Left renal pelvis (tissue), 4 donors: ENCODE measurements around the gene TAS1R3. TPM values are rescaled to one million over a fixed set of nuclear protein-coding genes. Genes with fewer than 3 reads are reported as not detected.

Experiments used
- DNase-seq, 4 donors: peaks; one replicate each; pipeline ENCODE4 v3.0.0-alpha.2; 2013; ENCODE audit warnings: low read depth in 4 of 4, low spot score in 3 of 4
- polyA plus RNA-seq, 4 donors: library from polyadenylated mRNA; unstranded; fragments of 120-200 nt; gene quantifications; one replicate each; pipeline ENCODE4 v1.2.1, GENCODE V29; 2013; ENCODE audit not compliant: insufficient read length in 4 of 4

TAS1R3 gene
- polyA plus RNA-seq, 4 donors: 0.24 to 0.45 (median 0.37) TPM

DNA sequence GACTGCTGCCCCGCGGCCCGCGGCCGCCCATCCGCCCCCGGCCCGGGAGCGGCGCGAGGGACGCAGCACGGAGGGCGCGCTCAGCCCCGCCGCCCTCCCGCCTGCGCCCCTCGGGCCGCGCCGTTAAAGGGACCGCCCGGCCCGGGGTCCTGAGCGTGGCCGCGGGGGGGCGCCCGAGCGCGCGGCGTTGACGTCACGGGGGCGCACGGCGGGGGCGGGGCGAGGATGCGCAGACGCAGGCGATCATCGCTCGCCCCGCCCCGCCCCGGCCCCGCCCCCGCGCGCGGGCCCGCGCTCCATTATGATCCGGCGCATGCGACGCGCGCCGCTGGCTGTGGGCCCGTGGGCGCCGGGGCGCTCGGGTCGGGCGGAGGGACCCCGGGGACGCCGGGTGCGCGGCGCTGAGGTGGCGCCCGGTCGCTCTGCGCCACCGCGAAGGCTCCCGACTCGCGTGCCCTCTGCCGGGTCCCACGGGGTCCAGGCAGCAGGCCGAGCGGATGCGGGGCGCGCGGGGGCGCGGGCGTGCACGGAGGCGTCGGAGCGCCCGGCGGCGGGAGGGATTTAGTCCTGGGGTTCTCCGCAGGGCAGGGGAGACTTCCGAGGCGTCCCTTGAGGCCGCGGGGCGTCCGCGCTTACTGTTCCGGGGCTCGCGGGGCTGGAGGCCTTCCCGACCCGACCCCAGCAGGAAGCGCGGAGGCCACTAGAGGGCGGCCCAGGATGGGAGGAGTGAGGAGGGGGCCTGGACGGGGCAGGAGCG lies 18.4 kb downstream of the TAS1R3 start, which contains the start of gene DVL1:
Gene DVL1 (minus strand): TSS at position 163 of the 757 bp plus-strand sequence. CDS start 353 bp downstream, outside the sequence.
- peak in 1 of 4 donors; percentile 70 for DNase-seq

DNA sequence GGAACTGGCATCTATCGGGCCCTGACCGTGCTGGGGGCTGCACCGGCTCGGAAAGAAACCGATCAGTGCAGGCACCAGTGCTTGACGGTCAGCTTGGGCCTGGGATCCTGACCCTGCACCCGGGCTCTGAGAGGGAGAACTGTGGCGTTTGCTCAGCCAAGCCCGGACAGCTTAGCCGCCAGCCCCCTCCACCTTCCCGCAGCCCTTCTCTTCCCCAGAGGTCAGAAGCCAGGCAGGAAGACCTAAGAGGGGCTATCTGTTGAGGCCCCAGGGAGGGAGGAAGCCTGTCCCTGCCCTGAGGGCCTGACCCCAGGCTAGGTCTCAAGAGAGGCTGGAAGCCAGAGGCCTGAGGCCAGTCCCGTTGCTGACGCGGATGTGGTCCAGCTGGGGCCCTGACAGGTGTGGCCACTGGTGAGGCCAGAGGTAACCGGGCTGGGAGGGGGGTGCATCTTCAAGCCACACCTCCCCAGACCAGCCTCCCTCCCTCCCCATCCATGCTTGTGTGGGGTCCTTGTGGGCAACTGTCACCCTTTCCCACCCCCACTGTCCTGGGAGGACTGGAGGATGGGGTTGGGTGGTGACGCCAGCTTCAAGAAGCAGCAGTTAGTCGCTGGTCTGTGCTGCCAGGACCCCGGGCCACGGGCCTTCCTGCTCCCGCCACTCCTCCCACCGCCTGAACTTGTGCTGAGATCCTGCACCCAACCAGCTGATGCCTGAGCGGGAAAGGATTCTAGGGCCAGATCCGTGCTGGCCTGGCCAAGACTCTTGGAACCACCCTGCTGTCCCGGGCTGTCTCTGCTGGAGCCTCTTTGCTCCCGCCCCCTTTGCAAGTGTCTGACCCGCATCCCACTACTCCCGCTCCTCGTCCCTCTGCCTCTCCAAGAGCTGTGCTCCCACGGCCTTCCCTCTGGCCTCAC lies 20.7 kb downstream of the TAS1R3 start:
- no peak for DNase-seq

DNA sequence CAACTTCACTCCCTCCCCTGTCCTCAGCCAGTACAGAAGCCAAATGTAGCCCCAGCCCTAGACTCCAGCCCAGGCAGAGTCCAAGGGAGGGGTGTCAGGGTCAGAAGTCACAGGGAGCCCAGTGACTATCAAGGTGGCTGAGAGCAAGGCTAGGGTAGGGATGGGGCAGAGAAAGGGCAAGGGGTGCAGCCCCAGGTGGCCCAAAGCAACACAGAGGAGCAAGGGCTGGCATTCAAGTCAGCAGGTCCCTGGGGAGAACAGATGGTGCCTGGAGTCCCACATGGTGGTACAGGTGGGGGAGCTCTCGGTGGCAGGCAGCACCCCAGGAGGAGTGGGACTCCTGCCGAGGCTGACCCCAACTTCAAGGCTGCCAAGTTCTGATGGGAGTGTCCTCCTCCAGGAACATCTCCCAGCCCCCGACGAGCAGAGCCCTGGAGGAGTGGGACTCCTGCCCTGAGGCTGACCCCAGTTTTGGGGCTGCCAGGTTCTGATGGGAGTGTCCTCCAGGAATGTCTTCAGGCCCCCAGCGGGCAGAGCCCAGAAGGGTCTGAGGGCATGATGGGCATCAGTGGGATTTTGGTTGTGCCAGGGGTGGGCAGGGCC lies 21.8 kb downstream of the TAS1R3 start:
- DNase-seq: no peak

DNA sequence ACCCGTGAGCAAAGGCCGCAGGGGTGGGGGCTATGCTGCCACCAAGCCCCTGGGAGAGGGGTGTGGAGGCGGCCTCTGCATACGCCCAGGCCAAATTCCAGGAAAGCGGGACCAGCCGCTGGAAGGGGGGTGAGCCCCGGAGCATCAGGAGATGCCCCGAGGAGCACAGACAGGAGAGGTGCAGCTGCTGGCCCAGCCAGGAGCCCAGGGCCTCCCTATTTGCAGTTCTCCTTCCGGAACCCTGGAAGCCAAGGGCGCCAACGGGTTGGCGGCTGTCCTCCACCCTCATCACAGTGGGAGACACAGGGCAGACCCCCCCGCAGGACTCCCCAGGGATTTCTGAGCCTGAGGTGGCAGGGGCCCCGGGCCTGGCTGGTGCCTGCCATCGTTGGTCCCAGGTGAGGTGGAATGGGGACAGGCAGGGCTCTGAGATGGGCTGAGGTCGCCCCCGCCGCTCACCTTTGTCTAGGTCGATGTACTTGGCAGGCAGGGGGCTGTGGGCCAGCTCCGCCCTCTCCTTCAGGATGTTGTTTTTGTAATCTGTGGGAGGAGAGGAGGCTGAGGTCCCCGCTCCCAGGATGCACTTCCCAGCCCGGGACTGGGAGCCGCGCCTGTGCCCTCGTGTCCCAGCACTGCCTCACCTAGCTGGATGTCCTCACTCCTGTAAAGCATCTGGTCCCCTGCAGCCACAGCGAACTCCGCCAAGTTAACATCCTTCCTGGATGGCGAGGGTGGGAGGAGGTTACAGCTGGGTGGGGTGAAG lies 22.5 kb downstream of the TAS1R3 start:
- no peak for DNase-seq

DNA sequence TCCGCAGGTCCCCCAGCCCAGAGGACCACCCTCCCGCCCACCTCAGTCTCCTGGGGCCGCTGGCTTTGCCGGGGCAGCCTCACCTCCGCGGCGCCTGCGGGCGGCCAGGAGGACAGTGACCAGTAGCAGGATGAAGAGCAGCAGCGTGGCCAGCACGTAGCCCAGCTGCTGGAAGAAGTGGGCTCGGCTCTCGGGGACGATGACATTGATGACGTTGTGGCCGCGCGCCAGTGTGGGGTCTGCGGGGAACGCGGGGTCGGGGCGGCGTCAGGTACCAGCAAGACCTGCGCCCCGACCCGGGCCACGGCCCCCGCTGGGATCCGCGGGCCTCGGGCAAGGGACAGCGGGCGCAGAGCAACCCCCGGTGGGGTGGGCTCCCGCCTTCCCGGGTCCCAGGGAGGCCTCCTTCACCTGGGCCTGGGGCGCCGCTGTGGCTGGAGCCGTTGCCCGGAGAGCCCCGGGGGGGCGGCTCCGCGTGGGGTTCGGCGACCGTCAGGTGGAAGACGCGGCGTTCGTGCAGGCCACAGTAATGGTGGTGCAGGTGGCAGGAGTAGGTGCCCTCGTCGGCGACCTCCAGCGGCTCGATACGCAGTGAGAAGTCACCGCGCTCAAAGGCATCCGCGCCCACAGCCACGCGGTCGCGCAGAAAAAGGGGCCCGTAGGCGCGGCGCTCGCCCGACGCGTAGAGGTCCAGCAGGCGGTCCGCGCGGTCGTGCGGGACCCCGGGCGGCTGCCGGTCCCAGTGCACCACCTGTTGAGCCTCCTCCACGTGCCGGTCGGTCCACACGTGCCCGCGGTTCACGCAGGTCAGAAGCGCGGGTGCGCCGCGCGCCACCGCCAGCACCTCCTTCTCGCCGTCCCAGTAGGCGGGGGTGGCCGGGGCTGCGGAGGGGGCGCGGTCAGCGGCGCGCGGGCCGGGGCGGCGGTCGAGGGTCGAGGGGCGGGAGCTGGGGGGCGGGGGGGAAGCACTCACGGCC lies 23.5 kb downstream of the TAS1R3 start:
- no peak for DNase-seq

DNA sequence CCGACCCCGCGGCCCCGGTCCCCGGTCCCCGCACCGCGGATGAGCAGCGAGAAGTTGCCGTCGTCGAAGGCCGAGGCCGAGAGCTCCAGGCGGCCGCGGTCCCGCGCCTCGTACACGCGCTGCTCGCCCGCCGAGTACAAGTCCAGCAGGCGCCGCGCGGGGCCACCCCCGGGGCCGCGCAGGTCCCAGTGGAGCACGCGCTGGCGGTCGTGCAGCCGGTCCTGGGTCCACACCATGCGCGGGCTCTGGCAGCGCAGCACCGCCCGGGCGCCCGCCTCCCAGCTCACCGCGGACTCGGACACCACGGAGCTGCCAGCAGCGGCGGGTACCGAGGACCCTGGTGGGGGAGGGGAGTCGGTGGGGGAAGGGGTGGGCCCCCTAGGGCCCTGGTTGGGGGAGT lies 24.3 kb downstream of the TAS1R3 start:
- no peak for DNase-seq

DNA sequence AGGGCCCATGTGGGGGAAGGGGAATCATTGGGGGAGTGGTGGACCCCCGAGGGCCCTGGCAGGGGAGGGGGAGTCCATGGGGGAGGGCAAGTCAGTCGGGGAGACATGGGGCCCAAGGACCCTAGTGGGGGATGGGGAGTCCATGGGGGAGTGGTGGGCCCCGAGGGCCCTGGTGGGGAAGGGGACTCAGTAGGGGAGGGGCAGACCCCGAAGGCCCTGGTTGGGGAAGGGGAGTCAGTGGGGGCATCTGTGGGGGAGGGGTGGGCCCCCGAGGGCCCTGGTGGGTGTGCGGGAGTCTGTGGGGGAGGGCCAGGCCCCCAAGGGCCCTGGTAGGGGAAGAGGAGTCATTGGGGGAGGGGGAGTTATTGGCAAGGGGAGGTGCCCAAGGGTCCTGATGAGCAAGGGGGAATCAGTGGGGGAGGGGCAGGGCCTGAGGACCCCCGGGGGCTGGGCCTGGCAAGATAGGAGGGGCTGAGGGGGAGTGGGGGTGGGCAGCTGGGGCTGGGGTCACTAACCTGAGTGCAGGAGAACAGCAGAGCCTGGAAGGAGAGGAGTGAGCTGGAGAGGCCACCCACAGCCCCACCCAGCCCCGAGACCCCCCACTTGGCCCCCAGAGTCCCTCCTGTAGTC lies 25.2 kb downstream of the TAS1R3 start:
- no peak for DNase-seq

DNA sequence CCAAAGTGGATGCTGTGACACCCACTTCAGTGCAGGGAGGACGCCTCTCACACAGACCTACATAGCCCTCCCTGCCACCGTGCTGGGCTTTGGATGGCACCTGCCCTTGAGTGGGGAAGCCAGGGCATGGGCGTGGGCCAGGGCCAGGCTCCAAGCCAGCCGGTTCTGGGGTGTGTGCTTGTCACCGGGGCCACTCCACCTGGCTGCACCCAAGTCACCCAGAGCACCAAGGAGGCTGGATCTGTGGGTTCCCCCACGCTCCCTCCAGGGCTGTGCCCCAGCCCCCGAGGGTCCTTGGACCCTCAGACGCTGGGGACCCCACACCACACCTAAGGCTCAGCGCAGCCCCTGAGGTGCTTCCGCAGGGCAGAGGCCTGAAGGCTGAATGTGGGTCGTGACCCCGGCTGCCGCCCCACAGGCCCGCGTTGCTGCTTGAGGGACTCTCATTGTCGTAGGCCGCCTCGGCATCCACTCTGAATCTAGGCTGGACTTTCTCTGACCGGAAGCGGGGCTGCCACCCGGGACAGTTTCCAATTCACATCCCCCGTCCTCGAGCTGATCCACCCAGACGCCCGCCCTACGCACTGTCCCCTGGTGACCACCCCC lies 25.8 kb downstream of the TAS1R3 start:
- no peak for DNase-seq

DNA sequence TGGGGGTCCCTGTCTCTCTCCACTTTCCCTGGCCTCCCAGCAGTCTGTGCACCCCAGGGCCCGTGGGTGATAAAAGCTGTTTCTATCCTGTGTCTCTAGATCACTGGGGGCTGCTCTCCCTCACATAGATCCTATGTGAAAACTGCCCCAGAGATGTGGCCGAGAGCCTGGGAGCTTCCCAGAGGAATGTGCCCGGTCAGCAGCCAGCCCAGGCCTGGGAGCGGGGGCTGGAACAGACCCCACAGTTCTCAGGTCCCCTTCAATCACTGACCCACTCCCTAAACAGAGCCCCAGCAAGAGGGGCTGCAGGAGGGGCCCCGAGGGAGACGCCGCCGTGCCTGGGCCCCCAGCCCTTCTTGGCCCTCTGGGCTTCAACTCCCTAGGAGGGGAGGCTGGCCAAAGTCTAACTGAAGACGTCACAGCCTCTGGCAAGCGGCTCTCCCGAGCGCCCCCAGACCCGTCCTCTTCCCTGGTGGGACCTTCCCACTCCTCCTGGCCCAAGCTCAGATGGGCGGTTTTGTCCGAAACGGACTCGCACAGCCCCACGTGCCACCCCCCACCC lies 26.9 kb downstream of the TAS1R3 start:
- no peak for DNase-seq

DNA sequence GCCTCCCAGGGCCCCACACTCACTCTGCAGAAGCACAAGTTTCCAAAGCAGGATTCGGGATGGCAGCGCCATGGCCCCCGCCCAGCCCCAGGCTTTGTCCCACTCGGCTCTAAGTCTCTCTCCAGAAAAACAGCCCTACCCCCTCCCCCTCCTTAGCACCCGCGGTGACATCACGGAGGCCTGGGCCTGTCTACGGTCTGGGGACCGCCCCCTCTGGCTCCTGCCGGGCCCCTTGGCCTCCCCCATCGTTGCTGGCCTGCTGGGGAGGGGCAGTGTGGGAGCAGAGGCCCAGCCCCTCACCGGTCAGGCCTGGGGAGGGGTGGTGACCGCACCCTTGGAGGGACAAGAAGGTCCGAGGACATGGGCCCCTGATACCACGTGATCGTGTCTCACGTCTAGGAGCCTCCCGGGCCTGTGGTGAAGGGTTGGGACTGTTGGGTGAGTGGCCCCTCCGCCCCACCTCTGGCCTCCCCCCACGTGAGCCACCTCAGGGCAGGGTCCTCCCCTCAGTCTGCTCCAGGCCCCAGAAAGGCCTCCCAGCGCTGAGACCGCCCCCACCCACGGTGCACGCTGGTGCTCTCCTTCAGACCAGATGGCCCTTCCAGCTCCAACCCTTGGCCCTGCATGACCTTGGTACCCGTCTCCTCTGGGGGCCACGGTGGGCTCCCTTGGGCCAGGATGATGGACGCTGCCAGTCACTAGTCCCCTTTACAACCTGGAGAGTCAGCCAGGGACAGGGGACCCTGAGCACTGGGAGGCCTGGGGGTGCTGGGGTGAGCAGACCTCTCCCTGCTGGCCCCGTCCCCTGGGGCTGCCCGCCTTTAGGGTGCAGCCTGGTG lies 27.6 kb downstream of the TAS1R3 start, which contains the start of gene MXRA8:
Gene MXRA8 (minus strand): TSS at position 123 of the 839 bp plus-strand sequence. CDS start 51 bp downstream, at position 72.
- DNase-seq: peak in 1 of 4 donors; percentile 63

DNA sequence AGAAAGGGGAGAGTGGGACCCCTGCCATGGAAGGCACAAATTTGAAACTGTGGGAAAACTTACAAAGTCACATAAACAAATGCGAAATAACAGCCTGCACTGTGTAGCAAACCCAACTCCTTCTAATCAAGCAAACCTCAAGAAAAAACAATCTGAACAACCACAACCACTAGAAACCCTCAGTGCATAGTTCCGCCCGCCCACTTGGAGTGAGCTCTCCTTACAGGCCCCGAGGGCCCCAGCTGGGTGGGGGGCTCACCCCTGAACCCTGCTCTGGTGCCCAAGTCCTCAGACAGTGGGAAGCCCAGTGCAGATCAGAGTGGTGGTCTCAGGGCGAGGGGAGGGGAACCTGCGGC lies 28.2 kb downstream of the TAS1R3 start:
- no peak for DNase-seq

DNA sequence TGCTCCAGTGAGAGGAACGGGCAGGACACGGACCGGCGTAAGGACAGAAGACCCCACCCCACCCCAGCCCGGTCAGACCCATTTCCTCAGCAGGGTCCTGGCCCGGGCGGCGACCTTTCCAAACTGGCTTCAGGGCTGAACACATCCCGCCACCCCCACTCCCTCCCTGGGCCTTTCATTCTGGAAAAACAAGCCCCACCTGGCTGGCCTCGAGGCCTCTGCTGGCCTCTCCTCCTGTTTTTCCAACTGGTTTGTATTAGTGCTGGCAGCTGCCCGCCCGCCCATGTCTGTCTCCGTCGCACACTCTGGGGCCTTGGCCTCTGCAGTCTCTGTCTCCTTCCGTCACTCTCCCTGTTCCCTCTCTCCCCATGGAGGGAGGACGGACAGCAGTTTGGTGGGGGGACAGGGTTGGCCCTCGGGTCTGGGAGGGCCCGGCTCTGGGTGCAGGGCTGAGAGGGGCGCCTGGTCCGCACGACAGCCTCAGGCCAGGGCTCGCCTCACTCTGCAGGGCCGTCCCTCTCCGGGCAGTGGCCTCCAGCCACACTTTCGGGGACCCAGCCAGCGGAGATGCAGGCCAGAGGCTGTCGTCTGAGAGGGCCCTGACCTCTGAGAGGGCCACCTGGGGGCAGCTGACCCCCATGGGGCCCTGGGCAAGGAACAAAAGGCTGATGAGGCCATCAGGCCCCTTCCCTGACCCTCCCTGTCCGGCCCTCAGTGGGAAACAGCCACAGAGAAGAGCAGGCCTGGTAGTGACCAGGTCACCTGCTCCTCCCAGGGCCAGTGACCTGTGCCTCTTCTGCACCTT lies 28.8 kb downstream of the TAS1R3 start:
- DNase-seq: no peak

DNA sequence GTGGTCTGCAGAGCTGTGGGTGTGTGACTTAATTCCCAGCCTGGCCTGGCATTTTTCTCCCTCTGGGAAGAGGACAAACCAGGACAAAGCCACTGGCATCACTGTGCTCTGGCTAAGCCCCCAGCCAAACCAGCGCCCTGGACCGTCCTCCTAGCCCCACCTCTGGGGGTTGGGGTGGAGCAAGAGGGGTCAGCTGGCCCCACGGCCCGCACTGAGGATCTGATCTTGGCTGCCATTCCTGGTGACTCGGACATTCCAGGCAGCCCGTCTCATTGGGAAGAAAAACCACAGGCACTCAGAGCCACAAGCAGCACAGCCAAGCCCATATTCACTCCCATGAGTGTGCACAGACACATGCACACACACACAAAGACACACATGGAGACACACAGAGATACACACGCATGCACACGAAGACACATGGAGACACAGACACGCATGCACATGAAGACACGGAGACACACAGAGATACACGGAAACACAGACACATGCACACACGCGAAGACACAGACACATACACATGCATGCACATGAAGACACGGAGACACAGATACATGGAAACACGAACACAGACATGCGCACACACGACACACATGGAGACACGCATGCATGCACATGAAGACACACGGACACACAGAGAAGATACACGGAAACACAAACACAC lies 29.6 kb downstream of the TAS1R3 start:
- no peak for DNase-seq

DNA sequence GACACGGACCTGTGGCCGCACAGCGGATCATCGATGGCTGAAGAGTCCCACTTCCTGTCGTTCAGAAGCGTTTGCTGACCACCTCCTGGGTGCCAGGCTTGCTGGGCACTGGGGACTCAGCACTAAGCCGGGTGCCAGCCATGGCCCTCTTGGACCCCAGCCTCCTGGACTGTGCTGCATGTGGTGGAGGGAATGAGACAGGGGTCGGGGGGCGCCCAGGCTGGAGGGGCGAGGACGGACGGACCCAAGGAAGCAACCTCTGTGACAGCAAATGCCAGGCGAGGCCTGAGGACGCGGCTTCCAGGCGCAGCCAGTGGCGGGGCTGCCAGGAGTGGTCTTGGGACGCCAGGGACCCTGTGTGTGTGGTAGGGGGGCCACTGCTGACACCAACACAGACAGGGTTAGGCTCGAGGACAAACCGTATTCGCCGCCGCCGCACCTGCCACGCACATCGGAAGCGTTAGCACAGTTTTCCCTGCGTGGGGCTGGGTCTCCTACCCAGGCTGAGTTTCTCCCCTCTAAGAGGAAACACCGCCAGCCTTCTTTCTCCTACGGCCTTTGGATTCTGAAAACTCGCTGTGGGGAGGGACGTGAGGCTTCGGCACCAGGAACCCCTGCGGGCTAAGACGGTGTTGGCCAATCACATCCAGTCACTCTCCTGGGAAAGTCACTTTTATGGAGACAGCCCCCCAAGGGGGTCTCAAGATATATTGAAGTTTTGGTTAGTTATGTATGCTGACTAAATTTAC lies 30.3 kb downstream of the TAS1R3 start:
- DNase-seq: no peak

DNA sequence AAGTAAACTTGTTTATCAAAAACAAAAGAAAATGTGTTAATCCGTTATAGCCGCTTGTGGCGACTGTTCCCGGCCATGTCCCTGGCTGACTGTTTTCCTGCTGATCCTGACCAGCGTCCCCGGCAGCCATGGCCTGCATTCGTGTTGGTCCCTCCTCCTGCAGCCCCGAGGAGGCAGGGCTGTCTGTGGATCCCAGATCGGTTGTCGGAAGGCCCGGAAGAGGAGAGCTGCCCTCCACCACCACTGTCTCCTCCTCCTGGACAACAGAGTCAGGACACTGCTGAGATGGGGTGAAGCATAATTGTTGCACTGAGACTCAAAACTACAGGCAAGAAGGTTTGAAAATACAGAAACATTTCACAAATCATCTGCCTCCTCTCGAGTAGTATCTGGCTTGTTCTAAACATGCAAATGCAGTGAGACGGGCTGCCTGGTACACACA lies 30.9 kb downstream of the TAS1R3 start:
- DNase-seq: no peak
